Neural cell (in vitro differentiated cells): ENCODE data around the gene ZNF440.

Source experiments
- CTCF ChIP-seq: fragments of 450-650 bp; IDR thresholded peaks from 2 replicates; pipeline ENCODE4 v1.5.1; 2014; ENCODE audit warnings: antibody characterized with exemption, mild to moderate bottlenecking, moderate library complexity; ENCODE audit not compliant: poor library complexity, severe bottlenecking
- EP300 ChIP-seq: fragments of 450-650 bp; conservative IDR thresholded peaks from 2 replicates; pipeline ENCODE4 v1.6.1; 2014; ENCODE audit warnings: antibody characterized with exemption, mild to moderate bottlenecking, moderate library complexity; ENCODE audit not compliant: poor library complexity, severe bottlenecking
- TAF1 ChIP-seq: IDR thresholded peaks from 2 replicates; pipeline ENCODE4 v1.6.1; 2012; ENCODE audit warnings: low read depth

GRCh38 chr19:11848594-11849469, 34.8 kb downstream of the ZNF440 start, which contains the start of gene ZNF439:
- TF ChIP-seq TAF1 (no peak), EP300 (no peak), CTCF (no peak)
